Esophagus muscularis mucosa (tissue), 4 donors: Measurements from ENCODE around the gene CEL. TPM values are rescaled to one million over a fixed set of nuclear protein-coding genes. Genes with fewer than 3 reads are reported as not detected.
"Not testable (repeated sequence)": the region's sequence is repeated elsewhere in the genome, so short reads cannot be mapped to it uniquely, and the experiment has no call there.

Source experiments
- DNase-seq: peaks from one replicate; pipeline ENCODE4 v3.0.0-alpha.2; 2017; ENCODE audit errors: extremely low spot score
- H3K27ac ChIP-seq, 4 donors: fragments of 200-600 bp; sonication (generic); replicated peaks in 1 of 4; 1 replicate in 3 of 4; 2 replicates in 1 of 4; pipeline ENCODE4 v1.5.1; 2016 to 2019; ENCODE audit warnings: mild to moderate bottlenecking in 1 of 4
- H3K27me3 ChIP-seq, 4 donors: fragments of 200-600 bp; sonication (generic); one replicate each; pipeline versions ENCODE4 v1.5.1 to v1.6.0; 2016 to 2019
- H3K36me3 ChIP-seq, 4 donors: fragments of 200-600 bp; sonication (generic); one replicate each; pipeline ENCODE4 v1.5.1; 2016 to 2019
- H3K4me1 ChIP-seq, 4 donors: fragments of 200-600 bp; sonication (generic); one replicate each; pipeline ENCODE4 v1.5.1; 2016 to 2019
- H3K4me3 ChIP-seq, 4 donors: fragments of 200-600 bp; sonication (generic); 1 replicate in 2 of 4; 2 replicates in 2 of 4; pipeline ENCODE4 v1.5.1; 2016 to 2019; ENCODE audit warnings: mild to moderate bottlenecking in 4 of 4, moderate library complexity in 1 of 4
- H3K9me3 ChIP-seq, 4 donors: fragments of 200-600 bp; sonication (generic); 1 replicate in 3 of 4; 2 replicates in 1 of 4; pipeline ENCODE4 v1.5.1; 2016 to 2019
- CTCF ChIP-seq, 3 experiments: fragments of 200-600 bp in 2 of 3; fragments of 450-650 bp in 1 of 3; sonication (generic) in 2 of 3; IDR thresholded peaks; one replicate each; pipeline ENCODE4 v1.5.1; 2017 to 2019; ENCODE audit warnings: antibody characterized with exemption in 3 of 3, mild to moderate bottlenecking in 2 of 3, moderate library complexity in 1 of 3
- EP300 ChIP-seq: sonication (generic); formaldehyde crosslinking; IDR thresholded peaks from one replicate; pipeline ENCODE4 v1.6.1; 2017; ENCODE audit warnings: antibody characterized with exemption
- POLR2A ChIP-seq: fragments of 450-650 bp; IDR thresholded peaks from one replicate; pipeline ENCODE4 v1.6.1; 2017; ENCODE audit warnings: antibody characterized with exemption, moderate library complexity, mild to moderate bottlenecking, low read depth
- POLR2AphosphoS5 ChIP-seq, 2 donors: sonication (generic); formaldehyde crosslinking; IDR thresholded peaks; one replicate each; pipeline ENCODE4 v1.6.1; 2017; ENCODE audit warnings: antibody characterized with exemption in 2 of 2
- WGBS: methylation state at CpG from one replicate; pipeline ENCODE4 v1.1.5; 2018; 5-methylcytosine and 5-hydroxymethylcytosine counted together
- intact Hi-C: fragments of 100-400 bp; cut with DNase I; formaldehyde crosslinking; loops from one replicate; pipeline ENCODE4 v1.15.1; 2023
- total RNA-seq, 4 donors: library from RNA; depleted of rRNA; stranded (reverse); fragments of >200 nt; gene quantifications; one replicate each; pipeline versions ENCODE4 v1.1.0 to v1.2.1, GENCODE V29; 2016

CEL gene
- total RNA-seq, 4 donors from 2014 or later, result 0.17 to 0.42 (median 0.21) TPM

GRCh38 chr9:133040892-133041479 lies 20.8 kb upstream of the CEL start:
- TF ChIP-seq CTCF (IDR thresholded peaks at IDR 0.05), result peak; percentile 31 to 61 (median 42)
- H3K4me1 ChIP-seq, DNase-seq, H3K9me3 ChIP-seq, H3K27ac ChIP-seq, intact Hi-C loops, H3K4me3 ChIP-seq, H3K27me3 ChIP-seq: not testable (repeated sequence)
- WGBS, result 80% methylated on average over 10 of the region's 12 CpGs
- H3K36me3 ChIP-seq, result peaks cover 41 to 54% (median 45%) of the 10 kb centered on the region in 4 donors

- H3K27ac ChIP-seq, result no peak overlapping the region
- DNase-seq, result no peak
- no peaks in the 10 kb centered on the region for H3K4me1 ChIP-seq
- H3K36me3 ChIP-seq, result peaks cover 51 to 56% (median 54%) of the 10 kb centered on the region in 4 donors
- no peaks in the 10 kb centered on the region for H3K9me3 ChIP-seq
- WGBS, result 89% methylated on average over 1 of the region's 9 CpGs
- TF ChIP-seq EP300 (no peak), POLR2AphosphoS5 (IDR thresholded peaks at IDR 0.05) (no peak), CTCF (IDR thresholded peaks at IDR 0.05) (no peak), POLR2A (no peak)
- intact Hi-C loops, result no loop called here
- H3K4me3 ChIP-seq, result no peak overlapping the region
- no peaks in the 10 kb centered on the region for H3K27me3 ChIP-seq
Observed at GRCh38 chr9:133041958-133042357, 19.8 kb upstream of the CEL start.

- Histone ChIP-seq H3K4me1 (no peaks in the 10 kb centered on the region), H3K9me3 (no peaks in the 10 kb centered on the region), H3K27me3 (no peaks in the 10 kb centered on the region), H3K27ac (no peak overlapping the region), H3K4me3 (no peak overlapping the region), H3K36me3 (peaks cover 55 to 63% (median 61%) of the 10 kb centered on the region in 4 donors)
- TF ChIP-seq CTCF (IDR thresholded peaks at IDR 0.05) (no peak), POLR2AphosphoS5 (IDR thresholded peaks at IDR 0.05) (no peak), EP300 (no peak), POLR2A (no peak)
- intact Hi-C loops, result no loop called here
- no peak for DNase-seq
- WGBS, result 83% methylated on average over 8 of the region's 8 CpGs
Observed at GRCh38 chr9:133042676-133043075, 19.1 kb upstream of the CEL start.

DNA sequence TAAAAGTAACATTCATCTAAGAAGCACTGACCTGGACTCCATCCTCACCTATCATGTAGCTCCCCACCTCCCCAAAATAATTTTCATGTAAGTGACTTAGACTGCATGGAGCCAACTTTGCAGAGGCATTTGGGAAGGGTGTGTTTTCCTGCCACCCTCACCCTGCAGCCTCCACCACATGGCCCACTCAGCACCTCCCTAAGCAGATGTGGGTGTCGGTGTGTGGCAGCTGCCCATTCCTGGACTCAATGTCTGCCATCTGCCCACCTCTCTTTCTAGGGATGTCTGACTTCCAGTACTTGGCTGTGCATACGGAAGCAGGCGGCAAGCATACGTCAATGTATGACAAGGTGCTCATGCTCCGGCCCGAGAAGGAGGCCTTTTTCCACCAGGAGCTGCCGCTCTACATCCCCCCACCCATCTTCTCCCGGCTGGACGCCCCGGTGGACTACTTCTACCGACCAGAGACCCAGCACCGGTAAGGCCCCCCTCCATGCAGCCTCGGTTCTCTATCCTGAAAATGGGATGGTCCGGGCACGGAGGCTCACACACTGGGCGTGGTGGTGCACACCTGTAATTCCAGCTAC lies 18.2 kb upstream of the CEL start:
- WGBS, result 92% methylated on average over 16 of the region's 16 CpGs
- no peaks in the 10 kb centered on the region for H3K27me3 ChIP-seq
- peaks cover 55 to 72% (median 67%) of the 10 kb centered on the region in 4 donors for H3K36me3 ChIP-seq
- intact Hi-C loops, result no loop called here
- no peaks in the 10 kb centered on the region for H3K4me1 ChIP-seq
- no peak overlapping the region for H3K4me3 ChIP-seq
- no peaks in the 10 kb centered on the region for H3K9me3 ChIP-seq
- no peak for TF ChIP-seq POLR2AphosphoS5 (IDR thresholded peaks at IDR 0.05)
- TF ChIP-seq POLR2A, result no peak
- TF ChIP-seq EP300, result no peak
- TF ChIP-seq CTCF (IDR thresholded peaks at IDR 0.05), result no peak
- no peak overlapping the region for H3K27ac ChIP-seq
- no peak for DNase-seq

DNA sequence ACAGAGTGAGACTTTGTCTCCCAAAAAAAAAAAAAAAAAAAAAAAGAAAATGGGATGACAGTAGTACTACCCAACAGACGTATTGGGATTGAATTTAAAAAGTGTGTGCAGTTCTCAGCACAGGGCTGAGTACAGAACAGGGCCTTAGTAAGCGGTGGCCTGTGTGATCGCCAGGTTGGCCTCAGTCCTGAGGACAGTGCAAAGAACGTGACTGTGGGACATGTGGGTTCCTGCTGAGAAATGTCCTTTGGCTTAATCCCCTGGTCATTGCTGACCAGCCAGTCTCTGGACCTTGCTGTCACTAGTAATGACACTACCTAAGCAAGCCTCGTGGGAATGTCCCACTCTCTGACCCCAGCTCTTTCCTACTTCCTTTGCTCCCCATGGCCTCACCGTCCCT lies 17.7 kb upstream of the CEL start:
- no peaks in the 10 kb centered on the region for H3K27me3 ChIP-seq
- no peak for DNase-seq
- no peak overlapping the region for H3K27ac ChIP-seq
- no peaks in the 10 kb centered on the region for H3K4me1 ChIP-seq
- intact Hi-C loops, result no loop called here
- H3K36me3 ChIP-seq, result peaks cover 55 to 76% (median 73%) of the 10 kb centered on the region in 4 donors
- 92% methylated on average over 6 of the region's 6 CpGs for WGBS
- H3K4me3 ChIP-seq, result no peak overlapping the region
- TF ChIP-seq POLR2AphosphoS5 (IDR thresholded peaks at IDR 0.05), result no peak
- TF ChIP-seq EP300, result no peak
- no peak for TF ChIP-seq POLR2A
- no peak for TF ChIP-seq CTCF (IDR thresholded peaks at IDR 0.05)
- no peaks in the 10 kb centered on the region for H3K9me3 ChIP-seq
